Epithelial cell of esophagus (primary cell): Measurements from ENCODE around the gene MSRB3.
"Not testable (repeated sequence)": the region's sequence is repeated elsewhere in the genome, so short reads cannot be mapped to it uniquely, and the experiment has no call there.

Source experiments
- DNase-seq: peaks from one replicate; pipeline ENCODE4 v3.0.0; 2010; ENCODE audit warnings: low read depth
- H3K4me3 ChIP-seq: 2 replicates; pipeline ENCODE4 v1.5.1; 2011; ENCODE audit warnings: mild to moderate bottlenecking, low read length, control low read depth
- TF ChIP-seq, protein P1 (sequence below): IDR thresholded peaks from 2 replicates; pipeline ENCODE4 v1.5.1; 2011; ENCODE audit warnings: low read depth, mild to moderate bottlenecking, low read length, control low read depth, inconsistent platforms; ENCODE audit not compliant: insufficient read depth; ENCODE audit errors: missing control alignments

MSRB3 gene

DNA sequence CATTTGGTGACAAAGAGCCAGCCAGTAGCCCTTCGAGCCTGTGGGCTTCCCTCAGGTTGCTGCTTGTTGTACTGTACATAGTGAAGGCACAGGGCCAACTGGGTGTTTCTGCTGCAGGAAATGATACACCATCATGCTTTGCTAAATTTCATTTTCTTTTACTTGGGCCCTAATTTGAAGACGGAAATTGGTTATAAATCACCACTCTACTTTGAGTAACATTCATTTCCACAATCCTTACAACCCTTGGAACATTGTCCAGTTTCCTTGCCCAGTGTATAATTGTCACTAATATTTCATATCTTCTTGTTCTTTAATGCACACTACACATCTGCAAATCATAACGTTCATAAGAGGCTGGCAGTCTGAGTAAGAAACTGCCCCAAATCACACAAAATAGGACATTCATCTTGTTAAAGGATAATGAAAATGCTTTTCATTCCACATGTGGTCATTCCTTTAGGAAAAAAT, 30.2 kb downstream of the MSRB3 start:
- no peak overlapping the region for H3K4me3 ChIP-seq
- peak; percentile 41 for DNase-seq
- TF ChIP-seq, protein P1, sequence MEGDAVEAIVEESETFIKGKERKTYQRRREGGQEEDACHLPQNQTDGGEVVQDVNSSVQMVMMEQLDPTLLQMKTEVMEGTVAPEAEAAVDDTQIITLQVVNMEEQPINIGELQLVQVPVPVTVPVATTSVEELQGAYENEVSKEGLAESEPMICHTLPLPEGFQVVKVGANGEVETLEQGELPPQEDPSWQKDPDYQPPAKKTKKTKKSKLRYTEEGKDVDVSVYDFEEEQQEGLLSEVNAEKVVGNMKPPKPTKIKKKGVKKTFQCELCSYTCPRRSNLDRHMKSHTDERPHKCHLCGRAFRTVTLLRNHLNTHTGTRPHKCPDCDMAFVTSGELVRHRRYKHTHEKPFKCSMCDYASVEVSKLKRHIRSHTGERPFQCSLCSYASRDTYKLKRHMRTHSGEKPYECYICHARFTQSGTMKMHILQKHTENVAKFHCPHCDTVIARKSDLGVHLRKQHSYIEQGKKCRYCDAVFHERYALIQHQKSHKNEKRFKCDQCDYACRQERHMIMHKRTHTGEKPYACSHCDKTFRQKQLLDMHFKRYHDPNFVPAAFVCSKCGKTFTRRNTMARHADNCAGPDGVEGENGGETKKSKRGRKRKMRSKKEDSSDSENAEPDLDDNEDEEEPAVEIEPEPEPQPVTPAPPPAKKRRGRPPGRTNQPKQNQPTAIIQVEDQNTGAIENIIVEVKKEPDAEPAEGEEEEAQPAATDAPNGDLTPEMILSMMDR, result no peak

DNA sequence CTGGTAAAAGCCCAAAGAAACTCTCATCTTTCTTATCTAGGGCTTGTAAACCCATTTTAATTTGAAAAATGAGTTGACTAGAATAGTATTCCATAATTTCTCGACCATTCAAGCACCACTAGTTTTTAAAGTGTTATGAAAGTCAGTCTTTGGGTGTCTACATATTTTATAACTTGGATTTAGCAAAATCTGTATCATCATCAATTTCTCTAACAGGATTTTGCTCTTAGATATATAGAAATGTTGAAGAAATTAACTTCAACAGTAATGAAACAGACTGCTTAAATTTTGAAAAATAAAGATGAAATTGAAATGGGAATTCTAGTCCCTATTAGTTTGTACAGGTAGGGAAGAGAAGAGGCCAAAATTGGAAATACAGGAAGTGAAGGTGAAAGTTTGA, 32.8 kb downstream of the MSRB3 start:
- no peak for DNase-seq
- H3K4me3 ChIP-seq, result no peak overlapping the region
- TF ChIP-seq, protein P1, result no peak

DNA sequence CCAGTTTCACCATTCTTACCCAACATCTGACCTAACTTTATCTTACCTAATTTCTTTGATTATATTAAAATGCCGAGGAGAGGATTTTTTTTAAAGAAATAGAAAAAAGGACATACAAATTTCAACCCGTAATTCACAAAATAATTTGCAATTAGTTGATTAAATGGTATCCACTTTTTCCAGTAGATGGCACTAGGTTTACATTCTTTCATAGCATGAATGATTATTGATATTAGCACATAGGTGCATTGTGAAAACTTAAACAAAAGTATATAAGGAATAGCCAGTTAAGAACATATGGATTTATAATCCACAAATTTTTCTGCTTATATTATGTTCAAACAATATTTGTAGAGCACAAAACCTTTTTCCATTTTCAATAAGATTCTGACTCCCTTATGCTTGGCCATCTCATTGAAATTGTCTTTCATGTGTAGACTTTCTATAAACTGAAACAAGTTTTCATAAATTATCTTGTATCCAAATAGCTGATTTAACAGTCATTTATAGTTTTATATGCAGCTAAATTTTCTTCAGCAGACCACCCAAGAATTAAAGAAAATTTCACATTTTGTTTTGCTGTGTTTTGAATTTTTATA, 35.3 kb downstream of the MSRB3 start:
- H3K4me3 ChIP-seq, result no peak overlapping the region
- DNase-seq, result peak; percentile 46
- TF ChIP-seq, protein P1, result no peak

DNA sequence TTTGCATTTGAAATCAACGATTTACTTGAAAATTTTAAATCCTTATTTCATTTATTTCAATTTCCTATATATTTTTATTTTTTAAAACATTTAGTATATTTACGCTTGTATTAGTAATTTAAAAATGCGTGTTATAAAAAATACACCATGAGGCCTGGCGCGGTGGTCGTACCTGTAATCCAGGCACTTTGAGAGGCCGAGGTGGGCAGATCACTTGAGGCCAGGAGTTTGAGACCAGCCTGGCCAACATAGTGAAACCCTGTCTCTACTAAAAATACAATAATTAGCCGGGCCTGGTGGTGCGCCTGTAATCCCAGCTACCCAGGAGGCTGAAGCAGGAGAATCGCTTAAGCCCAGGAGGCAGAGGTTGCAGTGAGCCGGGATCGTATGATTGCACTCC, 36.8 kb downstream of the MSRB3 start:
- H3K4me3 ChIP-seq, DNase-seq: not testable (repeated sequence)

DNA sequence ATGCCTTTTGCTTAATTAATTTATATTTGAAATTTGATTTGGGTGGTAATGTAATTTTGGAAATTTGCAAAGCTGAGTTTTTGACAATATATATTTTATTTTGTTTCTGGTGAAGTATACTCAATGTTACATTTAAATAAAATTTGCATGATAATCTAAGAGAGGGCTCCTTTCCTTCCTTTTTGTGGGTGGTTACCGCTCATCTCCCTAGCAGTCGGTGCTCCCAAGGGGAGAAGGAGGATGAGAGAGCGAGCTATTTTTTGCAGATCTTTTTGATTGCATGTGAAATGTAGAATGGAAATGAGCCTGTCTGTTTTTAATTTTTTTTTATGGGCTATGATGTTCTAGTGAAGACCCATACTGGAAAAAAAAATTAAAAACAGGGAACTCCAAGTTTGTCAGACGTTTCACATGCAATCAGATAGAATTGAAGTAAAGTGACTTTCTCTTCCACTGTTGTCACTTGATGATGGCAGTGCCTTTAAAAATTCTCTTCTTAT, 39.8 kb downstream of the MSRB3 start:
- TF ChIP-seq, protein P1, result no peak
- DNase-seq, result no peak
- no peak overlapping the region for H3K4me3 ChIP-seq

DNA sequence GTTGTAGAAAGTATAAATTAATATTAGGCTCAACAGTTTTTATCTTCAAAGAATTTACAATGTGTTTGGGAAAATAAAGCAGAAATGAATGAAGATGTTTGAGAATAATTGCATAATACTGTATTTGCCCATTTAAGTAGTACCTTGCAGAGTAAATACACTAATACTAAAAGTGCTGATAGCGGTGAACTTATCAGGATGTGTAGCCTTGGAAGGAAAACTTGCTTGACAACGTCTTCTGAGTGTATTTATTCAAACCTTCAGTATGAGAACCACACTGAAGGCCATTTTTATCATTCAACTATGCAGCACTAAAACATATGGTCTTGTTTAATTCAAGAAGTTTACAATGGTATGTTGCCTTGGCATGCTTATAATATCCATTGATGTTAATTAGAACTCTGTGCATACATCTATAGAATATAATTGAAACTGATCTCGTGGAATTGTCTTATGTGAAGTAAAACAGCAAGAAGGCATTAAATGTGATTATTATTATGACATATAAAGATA, 41.3 kb downstream of the MSRB3 start:
- H3K4me3 ChIP-seq, result no peak overlapping the region
- DNase-seq, result no peak

DNA sequence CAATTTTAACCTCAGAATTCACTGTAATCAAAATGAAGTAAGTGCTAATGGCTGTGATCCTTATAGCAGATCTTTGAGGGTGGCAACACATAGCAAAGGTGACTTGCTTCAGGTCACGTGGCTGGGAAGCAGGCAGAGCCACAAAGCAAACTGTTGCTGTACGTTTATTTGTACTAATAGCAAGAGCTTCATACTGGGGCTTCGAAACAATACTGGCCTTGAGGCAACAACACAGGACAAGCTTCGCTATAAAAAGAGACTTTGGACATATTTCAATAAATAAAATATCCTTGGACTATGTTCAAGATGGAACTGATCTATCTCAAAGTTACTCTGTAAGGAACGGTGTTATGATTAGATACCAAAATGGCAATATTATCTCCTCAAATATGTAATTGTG, 44.6 kb downstream of the MSRB3 start:
- no peak overlapping the region for H3K4me3 ChIP-seq
- DNase-seq, result no peak
- TF ChIP-seq, protein P1, result no peak

More for the DNA sequence above, 41.3 kb downstream of the MSRB3 start:
- TF ChIP-seq, protein P1, result no peak
